Stimulated activated CD8-positive, alpha-beta memory T cell treated with anti-CD3 and anti-CD28 coated beads, Interleukin-15, amount 100 ng/mL, for 4 hours (primary cell): ENCODE results near the gene SEMA3A.

ENCODE experiments used
- DNase-seq, 2 donors: peaks; one replicate each; pipeline ENCODE4 v3.0.0-alpha.2; 2020; ENCODE audit warnings: low read depth in 2 of 2

Gene SEMA3A

DNA sequence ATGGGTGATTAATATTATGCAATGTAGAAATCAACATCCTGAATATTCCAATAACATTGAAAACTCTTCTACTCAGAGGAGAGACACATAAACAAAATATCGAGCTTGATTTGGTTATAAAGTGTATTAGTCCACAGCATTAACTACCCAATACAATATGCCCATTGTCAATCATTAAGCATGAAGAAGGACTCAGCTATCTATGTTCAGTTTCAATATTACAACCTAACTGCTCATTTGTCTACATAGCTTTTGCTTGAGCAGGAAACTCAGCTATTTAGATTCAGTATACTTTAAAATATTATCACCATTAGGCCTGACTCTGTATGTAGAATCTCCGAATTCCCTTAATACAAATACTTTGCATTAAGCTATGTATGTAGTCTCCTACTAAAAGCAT is 262.6 kb downstream of the SEMA3A start:
- no peak for DNase-seq

DNA sequence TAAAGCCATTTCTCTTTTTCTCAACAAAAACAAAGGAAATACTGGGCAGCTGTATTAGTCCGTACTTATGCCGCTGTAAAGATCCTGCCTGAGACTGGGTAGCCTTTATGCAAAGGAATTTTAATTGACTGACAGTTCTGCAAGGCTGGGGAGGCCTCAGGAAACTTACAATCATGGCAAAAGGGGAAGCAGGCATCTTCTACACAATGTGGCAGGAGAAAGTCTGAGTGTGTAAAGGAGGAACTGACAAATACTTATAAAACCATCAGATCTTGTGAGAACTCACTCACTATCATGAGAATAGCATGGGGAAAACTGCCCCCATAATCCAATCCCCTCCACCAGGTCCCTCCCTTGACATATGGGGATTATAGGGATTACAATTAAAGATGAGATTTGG is 264.3 kb downstream of the SEMA3A start:
- no peak for DNase-seq

DNA sequence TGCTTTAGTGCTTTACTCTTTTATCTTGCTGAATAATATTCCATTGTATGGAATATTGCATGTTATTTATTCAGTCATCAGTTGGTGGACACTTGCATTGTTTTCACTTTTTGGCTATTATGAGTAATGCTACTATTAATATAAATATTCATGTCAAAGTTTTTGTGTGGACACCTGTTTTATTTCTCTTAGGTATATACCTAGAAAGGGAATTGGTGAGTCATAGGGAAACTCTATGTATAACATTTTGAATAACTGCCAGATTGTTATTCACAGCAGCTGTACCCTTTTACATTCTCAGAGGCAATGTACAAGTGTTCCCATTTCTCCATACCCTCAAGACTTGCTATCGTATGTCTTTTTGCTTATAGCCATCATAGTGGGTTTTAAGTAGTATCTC is 268.7 kb downstream of the SEMA3A start:
- no peak for DNase-seq

DNA sequence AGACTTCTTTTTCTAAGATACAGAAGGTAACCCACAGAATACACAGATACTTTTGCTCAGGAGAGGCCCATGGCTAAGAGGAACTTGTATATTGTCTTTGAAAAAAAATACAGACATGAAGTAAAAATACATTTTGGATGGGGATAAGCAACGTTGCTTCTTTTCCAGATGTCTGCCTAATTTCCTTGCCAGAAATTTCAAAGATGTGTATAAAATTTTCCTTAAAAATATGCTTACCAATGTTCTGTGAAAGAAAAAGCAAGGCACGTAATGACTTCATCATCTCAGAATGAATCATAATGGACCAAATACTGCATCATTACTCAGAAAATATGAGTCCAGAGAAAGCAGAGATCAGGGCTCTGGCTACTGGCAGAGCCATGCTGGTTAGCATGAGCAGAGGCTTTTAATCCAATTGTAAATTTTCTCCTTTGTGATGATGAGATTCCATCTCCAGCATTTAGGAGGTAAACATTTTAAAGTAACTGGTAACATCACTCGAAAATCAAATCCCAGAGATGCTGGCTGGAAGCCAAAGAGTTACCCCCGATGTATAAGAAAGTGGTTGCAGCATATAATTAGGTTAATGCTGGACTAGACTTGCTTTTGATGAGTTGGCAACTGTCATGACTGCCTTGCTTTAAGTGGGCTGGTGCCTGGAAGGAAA is 272.5 kb downstream of the SEMA3A start:
- DNase-seq, result no peak

DNA sequence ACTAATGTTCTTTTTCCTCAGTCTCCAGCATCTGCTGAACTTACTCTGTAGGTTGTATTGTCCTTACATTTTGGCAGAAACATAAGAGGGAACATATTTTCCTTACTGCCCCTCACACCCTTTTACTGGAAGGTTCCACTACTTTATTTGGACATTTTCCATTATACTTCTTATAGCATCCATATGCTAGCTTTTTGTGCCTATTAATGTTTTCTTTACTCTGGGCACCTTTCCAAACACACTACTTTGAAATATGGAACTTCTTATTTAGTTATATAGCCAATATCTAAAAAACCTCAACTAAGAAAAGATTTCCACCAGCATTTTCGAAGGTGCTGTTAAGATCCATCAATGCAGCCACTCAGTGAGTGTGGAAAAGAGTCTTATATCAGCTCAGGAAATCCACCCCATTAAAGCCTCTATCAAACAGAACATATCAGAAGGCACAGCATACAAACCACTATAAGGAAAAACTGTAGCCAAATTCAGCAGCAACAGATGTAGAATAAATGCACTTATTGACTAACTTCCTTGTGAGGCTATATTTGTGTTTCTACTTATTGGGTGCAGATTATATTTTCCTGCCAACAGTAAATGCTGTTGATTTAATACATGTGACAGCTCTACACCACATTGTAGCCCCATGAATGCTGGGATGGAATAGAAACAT is 273.2 kb downstream of the SEMA3A start:
- DNase-seq, result no peak

DNA sequence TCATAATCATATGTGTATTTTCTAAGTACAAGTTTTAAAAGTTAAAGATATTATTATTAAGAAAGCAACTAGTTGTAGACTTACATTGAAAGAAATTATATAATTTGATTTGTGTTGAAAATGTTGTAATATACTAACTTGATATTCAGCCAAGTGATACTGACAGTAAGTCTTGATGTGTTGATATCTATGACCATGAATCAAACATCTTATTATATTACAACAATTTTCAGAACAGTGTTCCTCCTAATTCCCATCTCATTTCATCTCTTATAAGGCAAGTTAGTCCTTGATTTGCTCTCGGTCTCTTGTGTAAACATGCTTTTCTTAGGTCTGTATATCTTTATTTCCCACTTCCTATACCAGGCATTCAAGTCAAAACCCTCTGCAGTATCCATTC is 276.4 kb downstream of the SEMA3A start:
- DNase-seq, result no peak

DNA sequence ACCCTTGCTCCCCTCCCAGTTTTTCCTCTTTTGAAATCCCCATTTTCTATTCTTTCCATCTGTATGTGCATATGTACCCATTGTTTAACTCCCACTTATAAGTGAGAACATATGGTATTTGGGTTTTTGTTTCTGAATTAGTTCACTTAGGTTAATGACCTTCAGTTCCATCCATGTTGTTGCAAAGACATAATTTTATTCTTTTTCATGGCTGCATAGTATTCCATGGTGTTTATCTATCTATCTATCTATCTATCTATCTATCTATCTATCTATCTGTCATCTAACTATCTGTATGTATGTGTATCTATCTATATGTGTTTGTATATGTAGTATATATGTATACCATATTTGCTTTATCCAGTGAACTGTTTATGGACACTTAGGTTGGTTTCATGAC is 281.4 kb downstream of the SEMA3A start:
- DNase-seq, result no peak

DNA sequence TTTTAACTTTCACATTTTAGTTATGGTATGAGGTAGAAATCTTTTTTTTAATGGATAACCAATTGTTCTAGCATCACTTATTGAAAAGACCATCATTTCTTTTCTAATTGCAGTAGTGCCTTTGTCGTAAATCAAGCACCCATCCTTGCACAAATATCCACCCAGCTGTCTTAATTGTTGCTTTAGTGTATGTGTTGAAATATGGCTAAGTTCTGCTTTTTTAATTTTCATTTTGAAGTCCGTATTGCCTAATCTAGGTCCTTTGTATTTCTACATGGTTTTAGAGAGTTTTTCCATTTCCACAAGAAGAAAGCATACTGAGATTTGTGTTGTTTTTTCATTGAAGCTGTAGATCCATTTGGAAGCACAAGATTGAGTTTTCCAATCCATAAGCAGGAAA is 286.1 kb downstream of the SEMA3A start:
- DNase-seq, result no peak
